Karpas-422 (cell line): ENCODE measurements around the gene NEDD4L. TPM values are rescaled to one million over a fixed set of nuclear protein-coding genes. Genes with fewer than 3 reads are reported as not detected.

Source experiments
- DNase-seq: peaks from one replicate; pipeline ENCODE4 v3.0.0-alpha.2; 2015
- H2AFZ ChIP-seq: fragments of 200-600 bp; sonication (generic); 2 replicates; pipeline ENCODE4 v1.6.1; 2014; ENCODE audit warnings: antibody characterized with exemption, low read length, mixed read lengths
- H3K27ac ChIP-seq: fragments of 200-600 bp; sonication (generic); 2 replicates; pipeline ENCODE4 v1.5.1; 2014; ENCODE audit warnings: mild to moderate bottlenecking, low read length, moderate library complexity
- H3K27me3 ChIP-seq: fragments of 200-600 bp; sonication (generic); 2 replicates; pipeline ENCODE4 v1.6.1; 2014; ENCODE audit warnings: low read length, mixed read lengths
- H3K36me3 ChIP-seq: fragments of 200-600 bp; sonication (generic); 2 replicates; pipeline ENCODE4 v1.6.1; 2014; ENCODE audit warnings: low read length, mixed read lengths; ENCODE audit not compliant: insufficient read depth
- H3K4me1 ChIP-seq: fragments of 200-600 bp; sonication (generic); 2 replicates; pipeline ENCODE4 v1.6.1; 2014; ENCODE audit warnings: mild to moderate bottlenecking, low read length, mixed read lengths
- H3K4me2 ChIP-seq: fragments of 200-600 bp; sonication (generic); 2 replicates; pipeline ENCODE4 v1.6.1; 2014; ENCODE audit warnings: low read length, low read depth, mild to moderate bottlenecking; ENCODE audit not compliant: poor library complexity, severe bottlenecking
- H3K4me3 ChIP-seq: fragments of 200-600 bp; sonication (generic); 2 replicates; pipeline ENCODE4 v1.5.1; 2014; ENCODE audit warnings: mild to moderate bottlenecking, antibody characterized with exemption, low read length, mixed read lengths
- H3K79me2 ChIP-seq: fragments of 200-600 bp; sonication (generic); 2 replicates; pipeline ENCODE4 v1.6.1; 2014; ENCODE audit warnings: mild to moderate bottlenecking, low read length, mixed read lengths
- H3K9ac ChIP-seq: fragments of 200-600 bp; sonication (generic); 2 replicates; pipeline ENCODE4 v1.6.0; 2014; ENCODE audit warnings: low read length
- H3K9me2 ChIP-seq: fragments of 200-600 bp; sonication (generic), shearing (Covaris generic); replicated peaks from 2 replicates; pipeline ENCODE4 v1.6.0; 2014; ENCODE audit warnings: mild to moderate bottlenecking, low read length, moderate library complexity; ENCODE audit not compliant: insufficient read depth
- H3K9me3 ChIP-seq: fragments of 300-700, 200-600 bp; sonication (generic); 2 replicates; pipeline ENCODE4 v1.6.1; 2014; ENCODE audit warnings: low read length, mixed read lengths
- H4K20me1 ChIP-seq: fragments of 200-600 bp; sonication (generic); 2 replicates; pipeline ENCODE4 v1.6.1; 2014; ENCODE audit warnings: mild to moderate bottlenecking, antibody characterized with exemption, low read length, low read depth; ENCODE audit not compliant: insufficient read depth
- total RNA-seq: library from RNA; depleted of rRNA; stranded (reverse); fragments of >200 nt; shearing (Covaris generic); gene quantifications from 2 replicates; pipeline ENCODE4 v1.2.3, GENCODE V29; 2014; ENCODE audit warnings: low replicate concordance

Gene NEDD4L
- total RNA-seq, 1 experiment from 2014 or later, result 17.1 TPM

DNA sequence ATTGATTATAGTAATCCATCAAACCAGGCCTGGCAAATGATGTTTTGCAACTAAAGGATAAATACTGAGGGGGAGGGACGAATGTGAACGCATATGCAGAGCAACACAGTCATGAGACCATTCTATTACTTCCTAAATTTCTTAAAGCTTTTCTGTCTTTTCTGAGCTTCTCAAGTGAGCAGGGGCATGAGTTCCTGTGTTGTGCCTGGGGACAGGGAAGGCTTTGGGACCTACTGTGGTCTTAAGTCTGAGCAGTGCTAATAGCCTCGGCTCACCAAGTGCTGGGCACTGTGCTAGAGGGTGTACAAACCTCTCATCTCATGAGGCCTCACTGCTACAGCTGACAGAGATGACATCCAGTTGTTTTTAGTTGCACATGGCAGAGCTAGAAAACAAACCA, 182.4 kb downstream of the NEDD4L start:
- no peaks in the 10 kb centered on the region for H3K27me3 ChIP-seq
- no peaks in the 10 kb centered on the region for H3K36me3 ChIP-seq
- H4K20me1 ChIP-seq, result peaks cover 25% of the 10 kb centered on the region; the same call in 1 of the 2 replicates
- H3K9ac ChIP-seq, result no peak overlapping the region
- H3K79me2 ChIP-seq, result no peaks in the 10 kb centered on the region
- no peak overlapping the region for H2AFZ ChIP-seq
- no peak overlapping the region for H3K4me3 ChIP-seq
- no peak overlapping the region for H3K4me2 ChIP-seq
- H3K27ac ChIP-seq, result no peak overlapping the region
- peaks cover 38% of the 10 kb centered on the region for H3K4me1 ChIP-seq
- DNase-seq, result no peak
- no peaks in the 10 kb centered on the region for H3K9me2 ChIP-seq
- H3K9me3 ChIP-seq, result no peaks in the 10 kb centered on the region

DNA sequence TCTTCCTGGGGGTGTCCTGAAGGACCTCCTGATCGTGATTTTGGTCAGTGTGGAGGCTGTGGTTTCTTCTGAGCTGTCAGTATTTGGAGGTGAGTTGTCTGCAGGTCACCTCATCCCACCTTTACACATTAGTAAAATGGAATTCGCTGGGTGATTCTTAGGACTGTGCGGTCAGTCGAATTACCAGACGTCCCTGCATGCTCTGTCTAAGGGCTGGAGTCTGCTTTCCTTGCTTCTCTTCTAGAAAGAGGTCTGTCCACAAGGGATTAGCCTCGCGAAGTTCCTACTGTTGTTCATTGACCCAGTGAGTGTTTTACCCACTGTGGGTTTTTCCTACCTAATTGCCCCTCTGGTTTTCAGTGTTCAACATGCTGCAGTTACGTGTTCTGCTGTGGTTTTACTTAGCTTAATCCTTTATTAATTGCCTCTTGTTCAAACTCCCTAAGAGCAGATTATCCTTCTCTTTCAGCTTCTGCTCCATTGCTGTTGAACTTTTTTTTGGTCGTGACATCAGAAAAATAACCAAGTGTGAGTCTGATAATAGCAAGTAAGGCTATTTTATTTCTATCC, 183.4 kb downstream of the NEDD4L start:
- Histone ChIP-seq H2AFZ (no peak overlapping the region), H3K9me3 (no peaks in the 10 kb centered on the region), H3K9ac (no peak overlapping the region), H3K4me3 (no peak overlapping the region), H3K9me2 (no peaks in the 10 kb centered on the region), H3K4me1 (peaks cover 33% of the 10 kb centered on the region), H3K27ac (no peak overlapping the region), H3K27me3 (no peaks in the 10 kb centered on the region), H3K4me2 (no peak overlapping the region), H3K36me3 (no peaks in the 10 kb centered on the region), H4K20me1 (peaks cover 25% of the 10 kb centered on the region; the same call in 1 of the 2 replicates), H3K79me2 (no peaks in the 10 kb centered on the region)
- DNase-seq, result no peak

DNA sequence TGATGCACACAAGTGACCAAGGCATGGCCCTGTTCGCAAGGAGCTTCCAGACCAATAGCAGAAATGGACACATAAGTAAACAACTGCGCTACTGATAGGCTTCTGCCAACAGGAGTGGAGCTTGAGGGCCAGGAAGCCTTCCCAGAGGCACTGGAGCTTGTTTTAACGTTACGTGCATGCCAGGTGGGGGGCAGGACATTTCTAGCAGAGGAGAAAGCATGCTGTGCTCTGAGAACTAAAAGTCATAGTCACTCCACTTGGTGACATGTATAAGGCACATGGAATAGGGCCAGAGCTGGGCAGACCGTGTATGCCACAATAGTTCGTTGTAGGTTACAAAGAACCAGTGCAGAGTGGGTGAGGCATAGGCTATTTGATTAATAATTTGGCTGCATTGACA, 184.2 kb downstream of the NEDD4L start:
- Histone ChIP-seq H4K20me1 (peaks cover 25% of the 10 kb centered on the region; the same call in 1 of the 2 replicates), H3K9me2 (no peaks in the 10 kb centered on the region), H3K27me3 (no peaks in the 10 kb centered on the region), H3K4me2 (no peak overlapping the region), H3K79me2 (no peaks in the 10 kb centered on the region), H3K9ac (no peak overlapping the region), H3K9me3 (no peaks in the 10 kb centered on the region), H3K27ac (no peak overlapping the region), H2AFZ (no peak overlapping the region), H3K36me3 (no peaks in the 10 kb centered on the region), H3K4me1 (peaks cover 26% of the 10 kb centered on the region), H3K4me3 (no peak overlapping the region)
- no peak for DNase-seq

DNA sequence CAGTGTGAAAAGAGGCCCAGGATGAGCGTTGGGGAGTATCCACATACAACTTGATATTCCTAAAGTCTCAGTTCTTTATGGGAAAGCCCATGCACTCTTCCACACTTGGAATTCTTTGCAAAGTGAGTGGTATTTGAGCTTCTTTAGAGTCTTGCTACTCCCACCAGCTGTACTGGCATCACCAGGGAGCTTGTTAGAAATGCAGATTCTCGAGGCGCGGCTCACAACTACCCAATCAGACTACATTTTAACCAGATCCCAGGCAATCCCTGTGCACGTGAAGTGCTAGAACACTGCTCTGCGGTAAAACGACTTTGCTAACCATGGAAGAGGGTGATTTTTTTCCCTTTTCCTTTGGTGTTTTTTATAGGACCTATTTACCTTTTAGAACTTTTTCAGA, 184.7 kb downstream of the NEDD4L start:
- Histone ChIP-seq H3K36me3 (no peaks in the 10 kb centered on the region), H3K9me3 (no peaks in the 10 kb centered on the region)

DNA sequence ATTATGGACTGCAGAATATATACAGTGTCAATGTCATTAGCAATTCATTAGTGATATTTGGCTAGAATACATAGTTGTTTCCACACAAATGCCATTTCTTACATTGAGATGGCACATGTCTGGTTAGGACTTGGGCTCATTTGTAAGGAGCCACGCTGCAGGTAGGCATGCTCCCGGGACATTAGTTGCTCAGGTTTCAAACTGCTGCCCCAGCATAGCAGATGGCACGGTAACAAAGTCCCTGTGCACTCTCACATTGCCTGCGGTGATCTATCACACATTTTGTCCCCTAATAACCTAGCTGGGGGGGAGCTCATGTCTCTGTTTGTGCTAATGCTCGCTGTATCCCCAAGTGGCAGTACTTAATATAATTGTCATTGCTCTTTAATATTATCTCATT, 185.1 kb downstream of the NEDD4L start:
- Histone ChIP-seq H3K79me2 (no peaks in the 10 kb centered on the region), H4K20me1 (peaks cover 25% of the 10 kb centered on the region; the same call in 1 of the 2 replicates), H3K9me2 (no peaks in the 10 kb centered on the region), H2AFZ (no peak overlapping the region), H3K4me2 (no peak overlapping the region), H3K9me3 (no peaks in the 10 kb centered on the region), H3K4me1 (peaks cover 17% of the 10 kb centered on the region), H3K9ac (no peak overlapping the region), H3K4me3 (no peak overlapping the region), H3K27me3 (no peaks in the 10 kb centered on the region), H3K27ac (no peak overlapping the region), H3K36me3 (no peaks in the 10 kb centered on the region)
- DNase-seq, result no peak

More for the DNA sequence above, 184.7 kb downstream of the NEDD4L start:
- Histone ChIP-seq H3K27ac (no peak overlapping the region), H3K4me2 (no peak overlapping the region), H3K4me1 (peaks cover 21% of the 10 kb centered on the region), H3K27me3 (no peaks in the 10 kb centered on the region), H3K9me2 (no peaks in the 10 kb centered on the region), H3K9ac (no peak overlapping the region), H2AFZ (no peak overlapping the region), H3K79me2 (no peaks in the 10 kb centered on the region), H3K4me3 (no peak overlapping the region), H4K20me1 (peaks cover 25% of the 10 kb centered on the region; the same call in 1 of the 2 replicates)
- DNase-seq, result no peak

DNA sequence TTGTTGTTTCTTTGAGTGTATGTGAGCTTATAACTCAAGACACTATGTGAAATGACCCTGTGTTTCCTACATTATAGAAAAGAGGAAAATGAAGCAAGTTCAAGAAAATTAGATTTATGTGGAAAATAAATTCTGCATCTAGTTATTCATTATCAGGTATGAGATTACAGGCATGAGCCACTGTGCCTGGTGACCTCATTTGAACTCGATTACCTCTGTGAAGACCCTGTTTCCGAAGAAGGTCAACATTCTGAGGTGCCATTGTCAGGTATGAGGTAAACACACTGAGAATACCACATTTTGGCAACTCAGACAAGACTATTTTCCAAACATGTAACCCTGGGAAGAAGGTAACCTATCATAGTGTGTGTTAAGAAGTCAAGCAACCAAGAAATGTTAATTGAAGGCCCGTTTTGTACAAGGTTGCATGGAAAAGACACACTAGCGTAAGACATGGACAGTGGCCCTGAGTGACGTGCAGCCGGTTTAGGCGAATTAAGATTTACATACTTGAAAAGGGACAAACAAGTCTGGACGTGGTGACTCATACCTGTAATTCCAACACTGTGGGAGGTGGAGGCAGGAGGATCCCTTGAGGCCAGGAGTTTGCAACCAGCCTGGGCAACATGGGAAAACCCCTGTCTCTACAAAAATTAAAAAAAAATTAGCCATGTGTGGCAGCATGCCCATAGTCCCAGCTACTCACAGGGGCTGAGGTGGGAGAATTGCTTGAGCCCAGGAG, 186.6 kb downstream of the NEDD4L start:
- Histone ChIP-seq H3K4me3 (no peak overlapping the region), H3K36me3 (no peaks in the 10 kb centered on the region), H3K9me3 (no peaks in the 10 kb centered on the region), H3K27ac (no peak overlapping the region), H3K9me2 (no peaks in the 10 kb centered on the region), H3K9ac (no peak overlapping the region), H4K20me1 (peaks cover 19% of the 10 kb centered on the region; the same call in 1 of the 2 replicates), H3K27me3 (no peaks in the 10 kb centered on the region), H3K4me2 (no peak overlapping the region), H3K79me2 (no peaks in the 10 kb centered on the region), H2AFZ (no peak overlapping the region), H3K4me1 (peaks cover 3% of the 10 kb centered on the region; the same call in 1 of the 2 replicates)
- no peak for DNase-seq

DNA sequence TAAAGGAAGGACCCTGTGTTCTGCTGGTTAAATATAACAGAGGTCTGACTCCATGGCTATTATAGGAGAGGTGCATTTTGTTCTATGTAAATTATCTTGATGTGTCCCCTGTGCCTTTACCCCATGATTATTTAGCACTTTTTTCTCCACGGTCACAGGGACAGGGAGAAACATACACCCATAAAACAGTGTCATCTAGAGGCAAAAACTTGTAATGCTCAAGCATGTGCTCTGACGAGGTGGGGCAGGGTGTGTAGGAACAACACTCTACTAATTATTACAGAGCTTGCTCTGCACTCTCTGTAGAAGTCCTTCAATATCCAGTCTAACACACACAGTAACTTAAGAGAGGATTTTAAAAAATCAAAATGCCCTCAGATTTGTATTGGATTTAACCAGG, 187.9 kb downstream of the NEDD4L start:
- peaks cover 10% of the 10 kb centered on the region; the same call in 1 of the 2 replicates for H4K20me1 ChIP-seq
- H3K27ac ChIP-seq, result no peak overlapping the region
- peaks cover 3% of the 10 kb centered on the region; the same call in 1 of the 2 replicates for H3K4me1 ChIP-seq
- no peak overlapping the region for H3K4me3 ChIP-seq
- no peak overlapping the region for H2AFZ ChIP-seq
- H3K27me3 ChIP-seq, result no peaks in the 10 kb centered on the region
- H3K4me2 ChIP-seq, result no peak overlapping the region
- no peaks in the 10 kb centered on the region for H3K9me2 ChIP-seq
- DNase-seq, result peak; percentile 68
- H3K36me3 ChIP-seq, result no peaks in the 10 kb centered on the region
- H3K9ac ChIP-seq, result no peak overlapping the region
- no peaks in the 10 kb centered on the region for H3K79me2 ChIP-seq
- no peaks in the 10 kb centered on the region for H3K9me3 ChIP-seq

DNA sequence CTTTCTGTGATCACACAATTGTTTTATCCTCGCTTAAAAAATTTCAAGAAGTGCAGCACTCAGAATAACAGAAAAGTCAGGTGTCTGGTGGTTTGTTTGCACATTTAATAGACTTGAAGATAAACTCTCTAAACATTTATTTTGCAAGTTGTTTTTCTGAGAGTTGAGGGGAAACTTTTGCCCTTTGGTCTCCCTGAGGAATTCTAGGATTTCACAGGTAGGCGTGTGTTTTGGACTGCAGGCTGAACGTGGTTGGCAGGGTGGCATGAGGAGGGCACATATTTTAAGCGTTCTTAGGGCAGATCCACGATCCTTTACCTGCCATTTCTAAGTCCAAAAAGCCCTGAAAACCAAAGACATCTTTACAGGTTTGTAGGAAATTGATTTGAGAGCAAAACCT, 188.6 kb downstream of the NEDD4L start:
- DNase-seq, result no peak
- Histone ChIP-seq H3K4me1 (peaks cover 3% of the 10 kb centered on the region; the same call in 1 of the 2 replicates), H3K9me2 (no peaks in the 10 kb centered on the region), H3K9me3 (no peaks in the 10 kb centered on the region), H3K9ac (no peak overlapping the region), H2AFZ (no peak overlapping the region), H3K79me2 (no peaks in the 10 kb centered on the region), H3K4me3 (no peak overlapping the region), H3K27ac (no peak overlapping the region), H3K36me3 (no peaks in the 10 kb centered on the region), H3K27me3 (no peaks in the 10 kb centered on the region), H4K20me1 (peaks cover 8% of the 10 kb centered on the region; the same call in 1 of the 2 replicates), H3K4me2 (no peak overlapping the region)
